AG04450 (cell line): Measurements from ENCODE around the gene ZKSCAN5. TPM values are rescaled to one million over a fixed set of nuclear protein-coding genes. Genes with fewer than 3 reads are reported as not detected.

Source experiments
- CTCF ChIA-PET: fragments of 300-600, 350-600 bp; formaldehyde crosslinking; extraction: SDS; loops from one replicate; lab custom pipeline; 2022; ENCODE audit warnings: antibody characterized with exemption, inconsistent platforms; lab: Charles Lee
- POLR2A ChIA-PET: fragments of 350-600 bp; formaldehyde crosslinking; extraction: SDS; loops from one replicate; lab custom pipeline; 2021; ENCODE audit warnings: antibody characterized with exemption, inconsistent platforms; lab: Yijun Ruan, JAX
- DNase-seq: peaks from one replicate; pipeline ENCODE4 v3.0.0-alpha.2; 2011; ENCODE audit warnings: low read depth, low spot score
- H3K27ac ChIP-seq: one replicate; pipeline ENCODE4 v1.5.1; 2012; ENCODE audit warnings: low read depth, low read length, control low read depth
- H3K27me3 ChIP-seq: one replicate; pipeline ENCODE4 v1.6.0; 2012; ENCODE audit warnings: low read length; ENCODE audit not compliant: control insufficient read depth, insufficient read depth
- H3K4me3 ChIP-seq: 2 replicates; pipeline ENCODE4 v1.5.1; 2011; ENCODE audit warnings: mild to moderate bottlenecking, low read depth, low read length, control low read depth
- H3K9me3 ChIP-seq: 2 replicates; pipeline ENCODE4 v1.5.1; 2012; ENCODE audit warnings: low read length; ENCODE audit not compliant: control insufficient read depth, insufficient read depth
- polyA plus RNA-seq: library from polyadenylated mRNA; depleted of rRNA; stranded (reverse); fragments of >200 nt; gene quantifications from 2 replicates; pipeline ENCODE4 v1.2.3, GENCODE V29; 2011
- TF ChIP-seq, protein P1 (sequence below): IDR thresholded peaks from 2 replicates; pipeline ENCODE4 v1.5.1; 2011; ENCODE audit warnings: low read depth, low read length, control low read depth, inconsistent platforms

The ZKSCAN5 gene
- polyA plus RNA-seq, 1 experiment: 13.4 TPM

DNA sequence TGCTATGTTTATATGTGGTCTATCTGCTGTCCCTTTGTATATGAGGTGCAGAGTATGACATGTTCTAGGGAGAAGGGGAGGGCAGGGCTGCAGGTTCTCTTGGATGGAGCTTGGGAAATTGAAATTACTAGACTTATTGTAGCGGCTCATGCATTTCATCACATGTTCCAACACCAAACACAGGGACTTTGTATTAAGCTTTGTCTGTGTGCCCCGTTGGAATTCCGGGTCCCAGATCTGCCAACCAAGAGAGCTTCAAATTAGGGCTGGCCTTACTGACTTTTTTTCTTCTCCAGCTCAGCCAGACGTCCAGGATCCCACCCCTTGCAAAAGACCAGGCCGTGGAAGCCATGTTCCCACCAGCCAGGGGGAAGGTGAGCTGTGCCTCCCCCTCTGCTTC lies 28.4 kb upstream of the ZKSCAN5 start:
- ChIA-PET CTCF (no interaction called here), POLR2A (interaction anchor here (0.6 to 0.7 kb wide), 2 partner anchors 64 to 105 kb away, joined by 3 to 8 read pairs; no protein-coding TSS in a partner anchor)
- Histone ChIP-seq H3K27me3 (no peaks in the 10 kb centered on the region), H3K4me3 (no peak overlapping the region), H3K9me3 (no peaks in the 10 kb centered on the region; the same call in 1 of the 2 replicates), H3K27ac (no peak overlapping the region)
- TF ChIP-seq, protein P1, sequence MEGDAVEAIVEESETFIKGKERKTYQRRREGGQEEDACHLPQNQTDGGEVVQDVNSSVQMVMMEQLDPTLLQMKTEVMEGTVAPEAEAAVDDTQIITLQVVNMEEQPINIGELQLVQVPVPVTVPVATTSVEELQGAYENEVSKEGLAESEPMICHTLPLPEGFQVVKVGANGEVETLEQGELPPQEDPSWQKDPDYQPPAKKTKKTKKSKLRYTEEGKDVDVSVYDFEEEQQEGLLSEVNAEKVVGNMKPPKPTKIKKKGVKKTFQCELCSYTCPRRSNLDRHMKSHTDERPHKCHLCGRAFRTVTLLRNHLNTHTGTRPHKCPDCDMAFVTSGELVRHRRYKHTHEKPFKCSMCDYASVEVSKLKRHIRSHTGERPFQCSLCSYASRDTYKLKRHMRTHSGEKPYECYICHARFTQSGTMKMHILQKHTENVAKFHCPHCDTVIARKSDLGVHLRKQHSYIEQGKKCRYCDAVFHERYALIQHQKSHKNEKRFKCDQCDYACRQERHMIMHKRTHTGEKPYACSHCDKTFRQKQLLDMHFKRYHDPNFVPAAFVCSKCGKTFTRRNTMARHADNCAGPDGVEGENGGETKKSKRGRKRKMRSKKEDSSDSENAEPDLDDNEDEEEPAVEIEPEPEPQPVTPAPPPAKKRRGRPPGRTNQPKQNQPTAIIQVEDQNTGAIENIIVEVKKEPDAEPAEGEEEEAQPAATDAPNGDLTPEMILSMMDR: no peak
- DNase-seq: no peak

DNA sequence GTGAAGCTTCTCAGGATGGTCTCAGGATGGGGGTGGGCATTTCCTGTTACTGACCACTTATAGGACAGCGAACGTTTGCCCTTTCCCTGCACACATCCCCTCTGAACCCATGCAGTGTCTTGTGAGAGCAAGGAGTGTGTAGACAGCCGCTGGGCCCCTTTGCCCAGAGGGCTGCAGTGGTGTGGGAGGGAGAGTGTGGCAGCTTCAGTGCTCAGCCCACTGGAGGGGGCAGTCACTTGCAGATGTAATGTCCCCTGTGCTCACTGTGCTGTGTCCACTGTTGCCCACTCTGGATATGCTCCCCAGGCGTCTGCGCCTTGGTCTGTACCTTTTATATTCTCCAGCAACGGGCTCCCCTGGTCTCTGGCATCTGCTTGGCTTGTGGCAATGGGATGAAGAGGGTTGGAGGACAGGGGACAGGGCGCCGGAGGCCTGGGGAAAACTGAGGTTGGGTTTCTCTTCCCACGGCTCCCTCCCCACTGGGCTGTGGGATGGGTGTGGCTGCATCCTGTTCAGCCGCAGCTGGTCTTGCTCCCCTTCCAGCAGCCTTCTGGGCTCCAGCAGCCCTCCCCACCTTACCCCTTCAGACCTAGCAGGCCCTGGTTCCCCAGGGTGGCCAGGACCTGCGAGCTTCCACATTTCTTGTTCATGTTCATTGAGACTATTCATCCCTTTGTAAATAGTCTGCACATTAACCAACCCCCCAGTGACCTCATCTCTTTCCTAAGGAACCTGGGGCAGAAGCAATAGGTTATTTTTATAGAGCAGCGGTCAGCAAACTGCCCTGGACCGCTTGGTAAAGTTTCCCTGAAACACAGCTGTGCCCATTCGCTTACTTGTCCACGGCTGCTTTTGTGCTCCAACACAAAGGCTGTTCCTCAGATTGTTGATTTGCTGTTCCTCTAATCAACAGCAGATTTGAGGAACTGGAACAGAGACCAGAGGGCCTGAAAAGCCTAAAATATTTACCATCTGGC lies 25.7 kb upstream of the ZKSCAN5 start:
- Histone ChIP-seq H3K9me3 (no peaks in the 10 kb centered on the region), H3K27ac (no peak overlapping the region), H3K4me3 (no peak overlapping the region), H3K27me3 (no peaks in the 10 kb centered on the region)
- POLR2A ChIA-PET: no interaction called here
- DNase-seq: no peak
- TF ChIP-seq, protein P1: no peak
- CTCF ChIA-PET: no interaction called here

DNA sequence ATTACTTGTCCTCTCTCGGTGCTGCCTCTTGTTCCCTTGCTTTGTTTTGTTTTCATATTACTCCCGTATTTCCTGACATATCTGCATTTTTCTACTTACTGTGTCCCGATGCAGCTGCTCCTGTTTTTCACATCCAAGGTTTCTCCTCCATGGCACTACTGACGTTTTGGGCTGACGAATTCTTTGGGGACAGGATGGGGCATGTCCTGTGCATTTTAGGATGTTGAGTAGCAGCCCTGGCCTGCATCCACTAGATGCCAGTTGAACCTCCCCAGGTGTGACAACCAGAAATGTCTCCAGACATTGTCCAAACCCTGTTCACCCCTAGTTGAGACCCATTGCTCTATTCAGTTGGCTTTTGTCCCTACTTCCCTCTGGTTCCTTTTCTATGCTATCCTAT lies 19.4 kb upstream of the ZKSCAN5 start:
- no peak overlapping the region for H3K4me3 ChIP-seq
- DNase-seq: no peak
- TF ChIP-seq, protein P1: no peak
- no peak overlapping the region for H3K27ac ChIP-seq
- POLR2A ChIA-PET: no interaction called here
- CTCF ChIA-PET: no interaction called here
- H3K9me3 ChIP-seq: no peaks in the 10 kb centered on the region; the same call in 1 of the 2 replicates
- no peaks in the 10 kb centered on the region for H3K27me3 ChIP-seq

DNA sequence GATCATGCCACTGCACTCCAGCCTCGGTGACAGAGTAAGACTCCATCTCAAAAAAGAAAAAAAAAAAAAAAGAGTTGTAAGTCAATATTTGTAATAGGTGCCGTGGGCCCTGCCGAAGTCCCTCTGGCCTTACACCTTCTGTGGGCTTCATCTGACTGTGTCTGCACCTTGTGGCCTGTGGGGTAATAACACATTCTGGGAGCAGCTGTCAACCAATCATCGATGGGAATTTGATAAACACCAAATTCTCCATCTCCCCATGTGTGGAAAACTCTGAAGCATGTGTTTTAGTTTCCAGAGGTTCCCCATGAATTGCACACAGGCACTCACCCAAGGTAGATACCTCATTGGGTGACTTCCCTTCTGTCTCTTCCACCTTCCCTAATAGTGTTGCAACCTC lies 15.2 kb upstream of the ZKSCAN5 start:
- Histone ChIP-seq H3K9me3 (peaks cover 22% of the 10 kb centered on the region), H3K27ac (no peak overlapping the region), H3K4me3 (no peak overlapping the region), H3K27me3 (no peaks in the 10 kb centered on the region)
- TF ChIP-seq, protein P1: no peak
- no peak for DNase-seq
- ChIA-PET CTCF (no interaction called here), POLR2A (no interaction called here)

- POLR2A ChIA-PET: interaction anchor here (1.2 kb wide), 1 partner anchor 67 kb away, joined by 3 read pairs; no protein-coding TSS in a partner anchor
Measured at GRCh38 chr7:99490878-99491277, 13.6 kb upstream of the ZKSCAN5 start.

More at GRCh38 chr7:99490878-99491277, 13.6 kb upstream of the ZKSCAN5 start:
- TF ChIP-seq, protein P1: no peak
- no peak overlapping the region for H3K4me3 ChIP-seq
- no peak for DNase-seq
- peaks cover 38% of the 10 kb centered on the region for H3K9me3 ChIP-seq
- CTCF ChIA-PET: interaction anchor here (0.6 kb wide), 1 partner anchor 386 kb away, joined by 3 read pairs; the partner anchor contains the start of gene OR2AE1
- no peak overlapping the region for H3K27ac ChIP-seq
- H3K27me3 ChIP-seq: no peaks in the 10 kb centered on the region
